MM.1S (cell line): ENCODE data around the gene EPB41.

Experiments
- EZH2phosphoT487 ChIP-seq: fragments of 300-600 bp; sonication (generic); IDR thresholded peaks from 2 replicates; pipeline ENCODE4 v1.6.1; 2018; ENCODE audit warnings: antibody characterized with exemption, low read length
- TF ChIP-seq, protein P1 (sequence below): fragments of 300-600 bp; sonication (generic); IDR thresholded peaks from 2 replicates; pipeline ENCODE4 v1.5.1; 2016; ENCODE audit warnings: antibody characterized with exemption, low read length, mixed read lengths

DNA sequence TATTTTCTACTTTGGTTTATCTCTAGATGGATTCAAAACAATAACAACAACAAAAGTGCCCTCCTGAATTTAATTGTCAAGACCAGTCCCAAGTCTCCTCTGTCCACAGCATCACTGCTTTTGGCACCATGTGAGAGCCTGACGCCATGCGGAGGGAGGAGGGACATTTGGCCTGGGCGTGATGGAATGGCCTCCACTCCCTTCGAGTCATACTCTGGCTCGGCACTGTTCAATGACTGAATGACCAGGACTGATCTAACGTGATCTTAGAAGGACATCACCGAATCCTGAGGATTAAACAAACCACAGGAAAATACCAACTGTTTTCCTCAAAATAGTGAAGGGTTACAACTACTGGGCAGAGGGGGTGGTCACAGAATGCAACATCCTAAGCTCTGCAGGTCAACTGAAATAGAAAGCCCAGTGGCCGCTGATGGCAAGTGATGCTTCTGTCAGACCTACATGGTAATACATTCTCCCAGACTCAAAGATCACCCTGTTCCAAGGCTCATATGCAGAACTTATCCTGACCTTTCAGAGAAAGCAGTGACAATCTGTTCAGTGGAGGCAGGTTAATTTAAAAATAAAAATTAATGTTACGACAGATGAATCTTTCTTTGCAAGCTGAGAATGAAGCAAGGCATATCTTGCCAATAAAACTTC, 248.2 kb downstream of the EPB41 start:
- TF ChIP-seq, protein P1, sequence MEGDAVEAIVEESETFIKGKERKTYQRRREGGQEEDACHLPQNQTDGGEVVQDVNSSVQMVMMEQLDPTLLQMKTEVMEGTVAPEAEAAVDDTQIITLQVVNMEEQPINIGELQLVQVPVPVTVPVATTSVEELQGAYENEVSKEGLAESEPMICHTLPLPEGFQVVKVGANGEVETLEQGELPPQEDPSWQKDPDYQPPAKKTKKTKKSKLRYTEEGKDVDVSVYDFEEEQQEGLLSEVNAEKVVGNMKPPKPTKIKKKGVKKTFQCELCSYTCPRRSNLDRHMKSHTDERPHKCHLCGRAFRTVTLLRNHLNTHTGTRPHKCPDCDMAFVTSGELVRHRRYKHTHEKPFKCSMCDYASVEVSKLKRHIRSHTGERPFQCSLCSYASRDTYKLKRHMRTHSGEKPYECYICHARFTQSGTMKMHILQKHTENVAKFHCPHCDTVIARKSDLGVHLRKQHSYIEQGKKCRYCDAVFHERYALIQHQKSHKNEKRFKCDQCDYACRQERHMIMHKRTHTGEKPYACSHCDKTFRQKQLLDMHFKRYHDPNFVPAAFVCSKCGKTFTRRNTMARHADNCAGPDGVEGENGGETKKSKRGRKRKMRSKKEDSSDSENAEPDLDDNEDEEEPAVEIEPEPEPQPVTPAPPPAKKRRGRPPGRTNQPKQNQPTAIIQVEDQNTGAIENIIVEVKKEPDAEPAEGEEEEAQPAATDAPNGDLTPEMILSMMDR = no peak
- TF ChIP-seq EZH2phosphoT487 = no peak
